HS-5 (cell line): Measurements from ENCODE around the gene ARHGEF39.
"Not testable (repeated sequence)": the region's sequence is repeated elsewhere in the genome, so short reads cannot be mapped to it uniquely, and the experiment has no call there.

Source experiments
- DNase-seq: peaks from one replicate; pipeline ENCODE4 v3.0.0-alpha.2; 2012; ENCODE audit warnings: low read depth

The ARHGEF39 gene

DNA sequence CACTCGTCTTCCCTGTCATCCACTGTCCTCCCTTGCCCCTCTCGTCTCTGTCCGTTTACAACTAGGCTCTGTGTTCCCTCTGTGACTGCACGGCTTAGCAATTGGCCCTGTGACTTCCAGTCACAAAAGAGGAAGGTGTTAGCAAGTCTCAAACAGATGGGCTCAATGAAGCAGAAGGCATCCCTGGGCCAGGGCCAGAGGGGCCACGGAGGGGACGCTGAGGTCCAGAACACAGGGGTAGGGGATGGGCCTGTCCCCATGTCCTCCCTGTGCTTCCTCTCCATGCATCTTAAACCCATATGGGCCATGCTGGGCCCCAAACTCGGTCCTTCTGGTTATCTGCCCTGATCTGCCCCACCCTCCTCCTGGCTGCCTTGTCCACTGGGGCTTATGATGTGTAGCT lies 46.7 kb downstream of the ARHGEF39 start, which contains the start of gene CD72:
CD72 (minus strand) TSS at position 89 of the 403 bp plus-strand sequence. CDS start 110 bp downstream, outside the sequence.
- no peak for DNase-seq

- no peak for DNase-seq
Measured at GRCh38 chr9:35617548-35617947, 47.4 kb downstream of the ARHGEF39 start.

- no peak for DNase-seq
Measured at GRCh38 chr9:35616681-35617459, 48.1 kb downstream of the ARHGEF39 start.

DNA sequence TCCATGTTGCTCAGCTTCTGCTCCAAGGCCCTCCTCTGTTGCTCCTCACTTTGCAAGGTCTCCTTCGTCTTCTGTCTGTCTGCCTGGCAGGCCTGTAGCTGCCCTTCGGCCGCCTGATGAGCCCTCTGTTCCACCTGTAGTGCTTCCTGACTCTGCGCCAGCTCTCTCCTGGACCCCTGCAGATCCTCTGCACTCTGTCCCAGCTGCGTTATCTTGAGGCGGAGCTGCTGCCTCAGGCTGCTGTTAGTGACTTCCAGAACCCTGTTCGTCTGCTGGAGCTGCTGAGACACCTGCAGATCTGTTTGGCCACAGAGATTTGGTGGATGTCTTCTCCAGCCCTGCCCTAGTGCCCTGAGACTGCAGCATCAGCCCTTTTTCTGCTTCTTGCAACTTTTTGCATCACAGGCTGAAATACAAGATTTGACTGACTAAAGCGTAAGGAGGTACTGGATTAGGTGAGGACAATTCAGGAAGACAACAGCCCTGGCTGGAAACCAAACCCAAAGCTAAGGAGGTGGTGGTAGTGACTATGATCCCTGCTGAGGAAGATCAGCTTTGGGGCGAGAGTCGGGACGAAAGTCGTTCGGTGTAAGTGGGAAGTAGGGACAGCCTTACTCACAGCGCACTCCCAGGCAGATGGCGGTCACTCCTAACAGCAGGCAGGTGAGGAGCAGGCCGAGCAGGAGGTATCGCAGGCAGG lies 48.9 kb downstream of the ARHGEF39 start:
- no peak for DNase-seq

- no peak for DNase-seq
Measured at GRCh38 chr9:35612843-35613242, 52.2 kb downstream of the ARHGEF39 start.

GRCh38 chr9:35612066-35612465 lies 52.9 kb downstream of the ARHGEF39 start:
- not testable (repeated sequence) for DNase-seq

- DNase-seq: no peak
Measured at GRCh38 chr9:35611230-35611797, 53.7 kb downstream of the ARHGEF39 start.

GRCh38 chr9:35609820-35610163 lies 55.2 kb downstream of the ARHGEF39 start:
- no peak for DNase-seq
